OCI-LY7 (cell line): ENCODE results near the gene LAMC1.

Experiments
- EZH2phosphoT487 ChIP-seq: fragments of 200-600 bp; sonication (generic); IDR thresholded peaks from 2 replicates; pipeline ENCODE4 v1.6.1; 2018; ENCODE audit warnings: low read depth, borderline replicate concordance, mild to moderate bottlenecking, mixed run types, antibody characterized with exemption, low read length, moderate library complexity, mixed read lengths
- TF ChIP-seq, protein P1 (sequence below): fragments of 200-600 bp; sonication (generic); conservative IDR thresholded peaks from 2 replicates; pipeline ENCODE4 v1.5.1; 2014; ENCODE audit warnings: mild to moderate bottlenecking, antibody characterized with exemption, low read length, moderate library complexity, mixed read lengths

DNA sequence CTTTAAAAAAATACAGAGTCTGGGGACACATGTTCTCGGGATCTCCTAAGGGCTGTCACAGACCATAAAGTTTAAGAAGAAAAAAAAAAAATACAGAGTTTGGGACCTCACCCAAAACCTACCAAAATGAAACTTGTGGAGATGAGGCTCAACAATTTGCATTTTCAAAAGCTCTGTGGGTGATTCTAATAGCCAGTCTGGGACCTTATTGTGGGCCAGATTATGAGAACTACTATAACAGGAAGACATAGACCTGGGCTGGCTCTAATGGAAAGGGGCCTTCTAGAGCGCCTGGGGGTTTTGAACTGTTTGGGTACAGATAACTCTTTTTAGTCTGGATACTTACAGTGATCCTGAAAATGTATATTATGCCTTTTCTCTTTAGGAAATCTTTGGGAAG, 69.1 kb downstream of the LAMC1 start:
- TF ChIP-seq, protein P1, sequence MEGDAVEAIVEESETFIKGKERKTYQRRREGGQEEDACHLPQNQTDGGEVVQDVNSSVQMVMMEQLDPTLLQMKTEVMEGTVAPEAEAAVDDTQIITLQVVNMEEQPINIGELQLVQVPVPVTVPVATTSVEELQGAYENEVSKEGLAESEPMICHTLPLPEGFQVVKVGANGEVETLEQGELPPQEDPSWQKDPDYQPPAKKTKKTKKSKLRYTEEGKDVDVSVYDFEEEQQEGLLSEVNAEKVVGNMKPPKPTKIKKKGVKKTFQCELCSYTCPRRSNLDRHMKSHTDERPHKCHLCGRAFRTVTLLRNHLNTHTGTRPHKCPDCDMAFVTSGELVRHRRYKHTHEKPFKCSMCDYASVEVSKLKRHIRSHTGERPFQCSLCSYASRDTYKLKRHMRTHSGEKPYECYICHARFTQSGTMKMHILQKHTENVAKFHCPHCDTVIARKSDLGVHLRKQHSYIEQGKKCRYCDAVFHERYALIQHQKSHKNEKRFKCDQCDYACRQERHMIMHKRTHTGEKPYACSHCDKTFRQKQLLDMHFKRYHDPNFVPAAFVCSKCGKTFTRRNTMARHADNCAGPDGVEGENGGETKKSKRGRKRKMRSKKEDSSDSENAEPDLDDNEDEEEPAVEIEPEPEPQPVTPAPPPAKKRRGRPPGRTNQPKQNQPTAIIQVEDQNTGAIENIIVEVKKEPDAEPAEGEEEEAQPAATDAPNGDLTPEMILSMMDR = no peak
- no peak for TF ChIP-seq EZH2phosphoT487
